ENCODE measurements around the gene GLB1L3.

The GLB1L3 gene

DNA sequence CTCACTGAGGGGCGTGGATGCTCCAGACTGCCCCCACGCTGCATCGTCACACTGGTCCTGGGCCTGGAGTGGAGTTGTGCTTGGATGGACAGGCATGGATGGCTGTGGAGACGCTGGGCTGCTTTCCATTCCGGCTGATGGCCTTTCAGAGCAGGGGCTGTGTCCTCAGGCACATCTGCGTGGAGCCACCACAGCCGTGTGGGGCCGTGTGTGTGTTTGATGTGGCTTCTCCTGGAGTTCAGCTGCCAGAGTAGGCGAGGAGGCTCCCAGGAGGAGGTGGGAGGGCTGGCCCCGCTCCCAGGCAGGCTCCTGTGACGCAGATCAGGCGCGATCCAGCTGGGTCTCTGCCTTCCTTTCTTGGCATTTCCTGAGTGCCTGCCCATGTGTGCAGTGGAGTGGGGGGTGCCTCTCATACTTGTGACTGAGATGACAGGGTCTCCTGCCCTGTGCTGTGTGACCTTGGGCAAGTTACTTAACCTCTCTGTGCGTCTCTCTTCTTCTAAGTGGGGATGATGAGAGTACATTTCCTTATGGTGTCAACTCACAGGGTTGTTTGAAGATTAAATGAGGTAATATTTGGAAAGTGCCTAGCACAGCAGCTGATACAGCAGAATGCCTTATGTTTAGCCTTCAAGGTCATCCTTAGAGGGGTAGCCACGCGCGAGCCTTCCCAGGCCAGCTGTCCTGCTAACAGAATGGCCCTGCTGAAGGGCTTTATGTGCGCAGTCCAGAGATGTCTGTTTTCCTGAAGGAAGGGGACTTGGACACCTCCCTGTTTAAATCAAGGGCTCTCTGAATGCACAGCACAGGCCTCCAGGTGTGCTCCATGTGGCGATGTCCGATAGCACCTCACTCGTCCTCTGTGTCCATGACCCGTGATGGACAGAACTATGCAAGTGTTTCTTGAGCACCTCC lies 89.1 kb downstream of the GLB1L3 start:
- DNase-seq: no peak

DNA sequence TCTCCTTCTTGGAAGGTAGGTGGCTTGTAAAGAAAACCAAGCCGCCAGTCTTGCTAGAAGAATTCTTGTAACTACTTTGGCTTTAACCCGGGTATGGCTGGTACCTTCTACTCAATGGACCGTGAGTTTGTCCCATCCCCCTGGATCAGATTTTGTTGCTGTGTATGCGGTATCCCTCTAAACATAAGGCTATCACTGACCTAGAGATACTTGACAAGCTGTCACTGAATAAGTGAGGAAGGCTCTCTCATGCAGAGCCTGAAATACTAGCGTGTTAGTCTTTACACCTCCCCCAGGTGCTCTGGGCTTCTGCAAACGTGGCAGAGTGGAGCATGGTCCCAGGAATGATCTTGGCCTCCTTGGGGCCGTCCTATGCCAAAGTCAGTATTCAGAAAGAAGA lies 90.1 kb downstream of the GLB1L3 start:
- DNase-seq: no peak

DNA sequence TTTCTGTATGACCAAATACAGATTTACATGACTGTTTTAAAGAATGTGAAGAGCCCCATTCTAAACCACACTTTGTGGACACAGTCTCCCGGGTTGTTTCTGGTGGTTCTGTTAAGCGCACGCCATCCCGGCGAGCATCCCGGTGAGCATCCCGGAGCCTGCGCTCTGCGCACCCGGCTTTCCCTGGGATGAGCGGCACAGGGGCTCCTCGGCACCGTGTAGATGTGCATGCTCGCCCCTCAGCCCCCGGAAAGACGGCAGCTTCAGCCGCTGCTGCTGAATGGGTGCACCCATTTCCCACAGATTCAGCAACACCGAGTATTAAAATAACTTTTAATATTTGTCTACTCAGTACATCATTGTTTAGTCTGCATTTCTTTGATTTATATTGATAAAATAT lies 91.6 kb downstream of the GLB1L3 start:
- DNase-seq: no peak

Data from CD4-positive, alpha-beta T cell treated with Interleukin-4 for 1 hour (primary cell).